GM18511 (cell line): ENCODE results near the gene SNED1.

Experiments used
- ATAC-seq: cut with Tn5 transposase; IDR thresholded peaks from one replicate; pipeline ENCODE4 v1.9.1; 2021; ENCODE audit warnings: mild to moderate bottlenecking, moderate library complexity; ENCODE audit not compliant: unreplicated experiment

SNED1 gene

GRCh38 chr2:241043581-241043980 is 45.2 kb downstream of the SNED1 start:
- ATAC-seq: no peak

DNA sequence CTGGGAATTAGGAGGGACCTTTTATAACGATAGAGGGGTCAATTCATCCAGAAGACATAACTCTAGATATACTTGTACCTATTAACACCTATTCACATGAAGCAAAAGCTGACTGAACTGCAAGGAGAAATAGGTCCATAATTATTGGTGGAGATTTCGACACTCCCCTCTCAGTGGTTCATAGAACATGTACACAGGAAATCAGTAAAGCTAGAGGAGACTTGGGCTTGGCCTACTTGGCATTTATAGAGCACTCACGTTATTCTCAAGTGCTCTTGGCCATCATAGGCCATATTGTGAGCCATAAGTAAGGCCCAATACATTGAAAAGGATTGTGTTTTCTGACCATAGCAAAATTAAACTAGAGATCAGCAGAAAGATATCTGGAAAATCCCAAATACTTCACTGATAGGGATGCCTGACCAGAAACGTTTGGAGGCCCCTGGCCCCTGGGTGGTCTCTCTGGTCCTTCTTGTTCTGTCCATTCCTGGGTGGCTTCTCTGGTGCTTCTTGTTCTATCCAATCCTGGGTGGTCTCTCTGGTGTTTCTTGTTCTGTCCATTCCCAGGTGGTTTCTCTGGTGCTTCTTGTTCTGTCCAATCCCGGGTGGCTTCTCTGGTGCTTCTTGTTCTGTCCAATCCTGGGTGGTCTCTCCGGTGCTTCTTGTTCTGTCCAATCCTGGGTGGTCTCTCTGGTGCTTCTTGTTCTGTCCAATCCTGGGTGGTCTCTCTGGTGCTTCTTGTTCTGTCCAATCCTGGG is 49.0 kb downstream of the SNED1 start:
- no peak for ATAC-seq

DNA sequence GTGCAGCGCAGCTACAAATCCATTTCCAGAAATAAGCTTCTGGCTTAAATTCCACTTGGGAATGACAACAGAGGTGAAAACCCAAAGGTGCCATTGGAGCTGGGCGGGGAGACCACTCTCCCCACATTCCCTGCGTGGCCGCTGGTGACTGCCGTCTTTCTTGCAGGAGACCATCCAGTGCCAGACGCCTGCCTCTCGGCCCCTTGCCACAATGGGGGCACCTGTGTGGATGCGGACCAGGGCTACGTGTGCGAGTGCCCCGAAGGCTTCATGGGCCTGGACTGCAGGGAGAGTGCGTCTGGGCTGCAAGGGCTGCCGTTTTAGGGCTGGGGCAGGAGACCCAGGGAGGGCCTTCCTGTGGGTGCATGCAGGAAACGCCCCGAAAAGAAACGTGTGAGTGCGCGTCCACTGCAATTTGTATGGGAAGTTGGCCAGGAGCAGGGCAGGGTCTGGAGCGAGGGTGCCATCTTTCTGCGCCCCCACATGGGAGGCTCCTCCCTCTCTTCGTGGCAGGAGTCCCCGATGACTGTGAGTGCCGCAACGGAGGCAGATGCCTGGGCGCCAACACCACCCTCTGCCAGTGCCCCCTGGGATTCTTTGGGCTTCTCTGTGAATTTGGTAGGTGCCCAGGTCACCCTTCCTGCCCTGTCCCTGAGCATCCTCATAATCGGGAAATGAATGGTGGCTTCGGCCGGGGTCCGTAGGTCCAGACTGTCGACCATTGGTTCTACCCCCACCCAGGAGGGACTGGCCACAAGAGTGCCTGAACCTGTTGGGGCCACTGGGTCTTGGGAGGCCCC is 49.9 kb downstream of the SNED1 start:
- ATAC-seq: no peak

DNA sequence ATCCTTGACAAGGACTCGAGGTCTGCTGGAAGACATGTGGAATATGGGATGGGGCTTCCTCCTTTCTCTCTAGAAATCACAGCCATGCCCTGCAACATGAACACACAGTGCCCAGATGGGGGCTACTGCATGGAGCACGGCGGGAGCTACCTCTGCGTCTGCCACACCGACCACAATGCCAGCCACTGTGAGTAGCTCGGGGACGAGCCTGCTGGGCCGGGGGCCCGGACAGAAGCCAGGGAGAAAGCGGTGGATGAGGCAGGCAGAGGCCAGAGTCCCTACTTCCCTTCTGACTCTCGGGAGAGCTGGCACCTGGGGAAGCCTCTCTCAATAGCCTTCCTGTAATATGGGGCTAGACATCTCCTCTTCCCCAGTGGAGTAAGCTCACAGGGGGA is 50.5 kb downstream of the SNED1 start:
- ATAC-seq: no peak

- ATAC-seq: no peak
Measured at GRCh38 chr2:241049739-241050623, 51.6 kb downstream of the SNED1 start.

DNA sequence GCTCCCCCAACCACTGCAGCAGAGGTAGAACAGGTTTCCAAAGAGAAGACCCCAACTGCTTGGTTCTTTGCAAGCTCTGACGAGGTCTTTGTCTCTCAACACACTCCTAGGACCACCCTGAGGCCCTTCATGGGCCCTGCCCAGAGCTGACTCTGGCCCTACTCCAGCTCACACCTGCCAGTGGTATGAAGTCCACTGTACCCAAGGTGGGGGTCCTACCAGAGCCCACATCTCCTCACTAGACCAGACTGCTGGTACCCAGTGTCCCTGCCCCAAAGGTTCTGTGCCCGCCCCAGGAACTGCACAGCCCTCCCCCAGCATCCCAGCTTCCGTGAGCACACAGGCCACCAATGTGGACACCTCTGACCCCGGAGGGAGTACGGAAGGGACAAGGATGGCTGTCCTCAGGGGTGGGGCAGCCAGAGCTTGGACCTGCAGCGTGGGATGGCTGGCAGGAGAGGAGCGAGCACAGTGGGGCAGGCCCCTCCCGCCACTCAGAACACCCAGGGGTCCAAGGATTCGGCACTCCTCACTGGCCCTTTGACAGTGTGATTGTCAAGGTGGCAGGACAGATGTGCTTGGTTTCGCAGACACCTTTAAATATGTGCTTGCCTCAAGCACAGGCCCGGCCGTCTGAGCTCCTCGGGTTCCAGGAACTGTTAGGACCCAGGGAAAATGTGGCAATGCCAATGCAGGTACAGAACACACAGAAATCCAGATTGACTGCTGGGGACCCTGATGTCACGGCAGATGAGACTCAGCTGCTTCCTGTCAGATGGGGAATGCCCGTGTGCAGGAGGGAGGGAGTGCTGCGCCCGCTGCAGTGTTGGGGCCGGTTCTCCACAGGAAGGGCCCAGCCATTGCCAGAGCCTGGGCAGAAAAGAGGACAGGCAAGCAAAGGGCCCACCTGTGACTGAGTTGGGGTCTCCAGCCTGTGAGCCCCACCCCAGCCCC is 52.5 kb downstream of the SNED1 start:
- no peak for ATAC-seq

- ATAC-seq: no peak
Measured at GRCh38 chr2:241051578-241052487, 53.4 kb downstream of the SNED1 start.

DNA sequence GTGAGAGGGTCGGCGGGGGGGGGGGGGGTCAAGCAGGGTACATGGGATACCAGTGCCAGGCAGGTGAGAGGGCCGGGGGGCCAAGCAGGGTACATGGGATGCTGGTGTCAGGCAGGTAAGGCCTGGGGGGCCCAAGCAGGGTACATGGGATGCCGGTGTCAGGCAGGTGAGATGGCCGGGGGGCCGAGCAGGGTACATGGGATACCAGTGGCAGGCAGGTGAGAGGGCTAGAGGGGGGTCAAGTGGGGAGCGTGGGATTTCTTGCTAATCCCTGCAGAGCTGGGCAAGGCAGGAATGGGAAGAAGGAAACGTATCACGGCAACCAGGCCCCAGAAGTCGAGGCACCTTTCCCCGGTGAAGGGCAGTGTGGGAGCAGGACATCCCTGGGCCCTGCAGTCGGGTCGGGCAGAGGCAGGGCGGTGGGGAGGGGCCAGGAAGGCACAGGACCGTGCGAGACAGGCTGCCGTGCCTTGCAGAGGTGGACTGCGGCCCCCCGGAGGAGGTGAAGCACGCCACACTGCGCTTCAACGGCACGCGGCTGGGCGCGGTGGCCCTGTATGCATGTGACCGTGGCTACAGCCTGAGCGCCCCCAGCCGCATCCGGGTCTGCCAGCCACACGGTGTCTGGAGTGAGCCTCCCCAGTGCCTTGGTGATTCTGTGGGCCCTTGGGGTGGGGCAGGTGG is 54.4 kb downstream of the SNED1 start:
- no peak for ATAC-seq

DNA sequence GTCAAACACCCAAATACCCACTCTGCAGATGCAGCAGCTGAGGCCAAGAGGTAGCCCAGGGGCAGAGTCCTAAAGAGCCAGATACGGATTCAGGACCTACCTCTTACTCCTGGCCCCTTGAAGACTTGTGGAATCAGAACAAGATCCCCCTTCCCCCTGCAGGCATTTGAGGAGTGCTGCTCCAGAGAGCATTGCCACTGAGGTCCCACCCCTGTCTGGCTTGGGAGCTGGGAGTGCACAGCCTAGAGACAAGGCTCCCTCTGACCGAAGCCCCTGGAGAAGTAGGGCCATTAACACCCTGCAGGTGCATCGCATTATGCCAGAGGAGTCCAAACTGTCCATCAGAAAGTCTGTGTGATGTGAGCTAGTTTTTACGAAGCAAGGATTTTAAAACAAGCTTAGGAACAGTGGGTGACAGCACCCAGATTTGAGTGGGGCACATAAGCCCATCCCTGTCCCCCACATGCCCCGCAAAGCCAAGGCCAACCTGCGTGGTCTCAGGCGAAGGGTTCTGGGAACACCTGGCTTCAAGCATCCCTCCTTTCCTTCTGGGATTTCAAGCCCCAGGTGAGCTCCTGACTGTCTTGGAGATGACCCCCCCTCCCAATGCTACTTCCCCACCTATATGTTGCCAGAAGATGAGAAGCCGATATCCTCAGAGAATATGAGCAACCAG is 55.3 kb downstream of the SNED1 start:
- ATAC-seq: no peak

- no peak for ATAC-seq
Measured at GRCh38 chr2:241061275-241061674, 62.9 kb downstream of the SNED1 start.

- no peak for ATAC-seq
Measured at GRCh38 chr2:241062389-241063092, 64.1 kb downstream of the SNED1 start.

DNA sequence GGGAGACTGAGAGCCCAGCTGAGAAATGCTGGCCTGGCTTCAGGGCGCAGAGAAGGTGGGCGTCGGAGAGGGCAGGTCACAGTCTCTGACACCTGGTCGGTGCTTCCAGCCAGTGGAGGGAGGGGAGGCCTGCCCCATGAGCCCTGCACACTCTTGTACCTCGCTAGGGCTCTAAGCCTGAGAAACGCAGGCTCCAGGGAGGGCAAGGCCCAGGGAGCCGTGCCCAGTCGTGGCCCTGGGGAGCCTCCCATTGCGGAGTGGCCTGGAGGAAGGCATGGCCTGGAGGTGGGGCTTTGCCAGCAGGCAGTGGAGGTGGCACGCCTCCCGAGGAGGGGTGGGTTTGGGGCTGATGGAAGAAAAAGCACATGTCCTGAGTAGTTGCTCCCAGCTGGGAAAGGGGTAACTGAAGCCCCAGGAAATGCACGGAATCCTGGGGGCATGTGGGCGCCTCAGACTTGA is 64.7 kb downstream of the SNED1 start:
- ATAC-seq: no peak

DNA sequence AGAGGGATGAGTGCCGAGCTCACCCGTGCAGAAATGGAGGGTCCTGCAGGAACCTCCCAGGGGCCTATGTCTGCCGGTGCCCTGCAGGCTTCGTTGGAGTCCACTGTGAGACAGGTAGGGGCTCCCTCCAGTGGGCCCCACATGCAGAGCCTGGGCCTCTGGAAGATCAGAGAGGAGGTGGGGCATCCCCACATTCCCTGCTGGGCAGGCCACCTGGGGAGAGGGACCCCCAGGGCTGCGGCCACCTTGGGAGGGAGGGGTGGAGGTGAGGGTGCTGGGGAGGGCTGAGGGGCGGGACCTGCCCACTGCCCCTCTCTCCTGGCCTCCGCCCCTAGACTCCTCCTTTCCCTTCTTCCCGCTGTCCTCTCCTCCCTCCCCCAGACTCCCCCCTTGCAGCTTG is 65.2 kb downstream of the SNED1 start:
- ATAC-seq: no peak

DNA sequence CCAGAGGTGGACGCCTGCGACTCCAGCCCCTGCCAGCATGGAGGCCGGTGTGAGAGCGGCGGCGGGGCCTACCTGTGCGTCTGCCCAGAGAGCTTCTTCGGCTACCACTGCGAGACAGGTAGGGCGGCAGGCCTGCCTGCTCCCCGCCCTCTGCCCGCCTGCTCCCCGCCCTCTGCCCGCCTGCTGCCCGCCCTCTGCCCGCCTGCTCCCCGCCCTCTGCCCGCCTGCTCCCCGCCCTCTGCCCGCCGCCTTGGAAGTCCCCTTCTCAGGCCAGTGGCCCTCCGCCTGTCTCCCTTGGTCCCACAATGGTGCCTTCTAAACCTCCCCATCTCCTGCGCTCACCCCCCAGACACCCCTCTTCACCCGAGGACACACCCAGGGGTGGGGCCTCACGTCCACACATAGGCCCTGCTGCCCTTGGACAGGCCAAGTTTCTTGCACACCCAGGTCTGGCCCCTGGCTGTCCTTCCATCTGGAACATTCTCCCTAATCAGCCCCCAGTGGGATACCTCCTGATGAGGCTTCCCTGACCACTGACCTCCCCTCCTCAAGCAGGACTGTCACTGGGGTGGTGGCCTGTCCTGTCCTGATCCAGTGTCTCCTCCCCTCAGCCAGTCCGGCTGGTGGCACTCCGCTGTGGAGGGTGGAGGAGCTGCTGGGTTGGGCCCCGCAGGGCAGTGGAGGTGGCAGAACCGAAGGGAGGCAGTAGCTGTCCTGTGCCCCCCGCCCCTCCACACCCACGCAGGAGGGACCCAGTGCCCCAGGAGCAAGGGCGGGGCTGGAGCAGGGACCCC is 65.8 kb downstream of the SNED1 start:
- ATAC-seq: no peak

DNA sequence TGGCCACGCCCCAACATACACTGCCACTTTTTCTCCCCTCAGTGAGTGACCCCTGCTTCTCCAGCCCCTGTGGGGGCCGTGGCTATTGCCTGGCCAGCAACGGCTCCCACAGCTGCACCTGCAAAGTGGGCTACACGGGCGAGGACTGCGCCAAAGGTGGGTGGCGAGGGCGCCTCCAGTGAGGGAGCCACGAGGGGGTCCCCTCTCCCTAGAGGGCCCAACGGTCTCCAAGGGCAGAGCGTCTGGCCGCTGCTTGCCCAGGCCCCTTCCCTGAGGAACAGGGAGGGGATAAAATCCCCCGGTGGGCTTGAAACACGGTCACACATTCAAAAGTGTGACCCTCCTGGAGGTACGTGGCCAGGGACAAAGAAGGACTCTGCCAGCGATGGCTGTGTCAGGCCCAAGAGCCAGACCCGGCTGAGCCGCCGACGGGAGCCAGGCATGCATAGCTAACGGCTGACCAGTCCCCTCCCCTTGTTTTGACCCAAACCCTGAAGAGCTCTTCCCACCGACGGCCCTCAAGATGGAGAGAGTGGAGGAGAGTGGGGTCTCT is 66.5 kb downstream of the SNED1 start:
- no peak for ATAC-seq

DNA sequence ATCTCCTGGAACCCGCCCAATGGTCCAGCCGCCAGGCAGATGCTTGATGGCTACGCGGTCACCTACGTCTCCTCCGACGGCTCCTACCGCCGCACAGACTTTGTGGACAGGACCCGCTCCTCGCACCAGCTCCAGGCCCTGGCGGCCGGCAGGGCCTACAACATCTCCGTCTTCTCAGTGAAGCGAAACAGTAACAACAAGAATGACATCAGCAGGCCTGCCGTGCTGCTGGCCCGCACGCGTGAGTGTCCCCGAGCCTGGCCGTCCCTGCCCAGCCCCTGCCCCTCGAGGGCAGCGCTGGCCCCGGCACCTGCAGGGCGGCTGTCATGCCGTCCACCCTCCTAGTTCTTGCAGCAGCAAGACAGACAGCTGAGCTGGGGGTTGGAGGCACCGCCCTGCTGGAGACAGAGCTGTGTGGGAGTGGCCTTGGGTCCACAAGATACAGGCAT is 67.0 kb downstream of the SNED1 start:
- ATAC-seq: no peak
